T1000 (cell line): Measurements from ENCODE around the gene FUBP1.
"Not testable (repeated sequence)": the region's sequence is repeated elsewhere in the genome, so short reads cannot be mapped to it uniquely, and the experiment has no call there.

Experiments used
- DNase-seq: peaks from one replicate; lab custom pipeline; 2025; ENCODE audit warnings: mixed read lengths; lab: John Stamatoyannopoulos, UW

FUBP1 gene, protein sequence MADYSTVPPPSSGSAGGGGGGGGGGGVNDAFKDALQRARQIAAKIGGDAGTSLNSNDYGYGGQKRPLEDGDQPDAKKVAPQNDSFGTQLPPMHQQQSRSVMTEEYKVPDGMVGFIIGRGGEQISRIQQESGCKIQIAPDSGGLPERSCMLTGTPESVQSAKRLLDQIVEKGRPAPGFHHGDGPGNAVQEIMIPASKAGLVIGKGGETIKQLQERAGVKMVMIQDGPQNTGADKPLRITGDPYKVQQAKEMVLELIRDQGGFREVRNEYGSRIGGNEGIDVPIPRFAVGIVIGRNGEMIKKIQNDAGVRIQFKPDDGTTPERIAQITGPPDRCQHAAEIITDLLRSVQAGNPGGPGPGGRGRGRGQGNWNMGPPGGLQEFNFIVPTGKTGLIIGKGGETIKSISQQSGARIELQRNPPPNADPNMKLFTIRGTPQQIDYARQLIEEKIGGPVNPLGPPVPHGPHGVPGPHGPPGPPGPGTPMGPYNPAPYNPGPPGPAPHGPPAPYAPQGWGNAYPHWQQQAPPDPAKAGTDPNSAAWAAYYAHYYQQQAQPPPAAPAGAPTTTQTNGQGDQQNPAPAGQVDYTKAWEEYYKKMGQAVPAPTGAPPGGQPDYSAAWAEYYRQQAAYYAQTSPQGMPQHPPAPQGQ

GRCh38 chr1:77978969-77979876 lies at the start of gene FUBP1:
Gene FUBP1, minus strand, starts transcription at chr1:77979072. Its CDS starts 68 bp downstream, at chr1:77979004.
- peak; percentile 97 for DNase-seq

GRCh38 chr1:78021134-78021533 lies 42.3 kb upstream of the FUBP1 start:
- not testable (repeated sequence) for DNase-seq

DNA sequence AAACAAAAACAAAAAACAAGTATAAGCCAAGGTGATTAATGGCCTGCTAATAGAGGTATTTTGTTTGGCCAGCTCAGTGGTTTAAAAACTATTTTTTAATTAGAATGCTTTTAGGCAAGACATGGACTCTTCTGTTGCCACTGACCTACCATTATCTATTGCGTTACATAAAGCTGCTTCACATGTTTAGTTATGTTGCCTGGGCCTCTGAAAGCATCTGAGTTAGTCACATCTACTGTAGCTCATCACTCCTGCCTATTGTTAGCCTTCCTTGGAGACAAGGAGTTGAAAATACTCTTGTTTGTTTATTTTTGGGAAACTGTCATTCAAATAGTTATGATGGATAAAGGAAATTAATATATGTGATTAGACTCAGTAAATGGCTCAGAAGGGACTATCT lies 40.2 kb upstream of the FUBP1 start:
- no peak for DNase-seq

DNA sequence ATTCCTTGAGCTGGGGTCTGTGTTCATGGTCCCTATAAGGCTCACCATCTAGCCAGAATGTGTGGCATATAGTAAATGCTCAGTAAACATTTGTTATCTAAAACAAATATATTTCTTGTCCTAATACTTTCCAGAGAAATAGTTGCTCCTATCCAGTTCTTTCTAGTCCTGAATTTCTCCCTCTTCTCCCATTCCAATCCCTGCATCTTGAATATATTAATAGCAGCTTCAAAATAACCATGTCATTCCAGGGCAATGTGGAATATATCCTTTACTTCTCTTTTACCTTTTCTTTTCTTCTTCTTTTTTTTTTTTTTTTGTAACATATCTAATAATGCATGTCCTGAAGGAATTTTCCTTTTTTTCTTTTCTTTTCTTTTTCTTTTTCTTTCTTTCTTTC lies 36.3 kb upstream of the FUBP1 start:
- DNase-seq: no peak

GRCh38 chr1:78011050-78011449 lies 32.2 kb upstream of the FUBP1 start:
- DNase-seq: no peak

DNA sequence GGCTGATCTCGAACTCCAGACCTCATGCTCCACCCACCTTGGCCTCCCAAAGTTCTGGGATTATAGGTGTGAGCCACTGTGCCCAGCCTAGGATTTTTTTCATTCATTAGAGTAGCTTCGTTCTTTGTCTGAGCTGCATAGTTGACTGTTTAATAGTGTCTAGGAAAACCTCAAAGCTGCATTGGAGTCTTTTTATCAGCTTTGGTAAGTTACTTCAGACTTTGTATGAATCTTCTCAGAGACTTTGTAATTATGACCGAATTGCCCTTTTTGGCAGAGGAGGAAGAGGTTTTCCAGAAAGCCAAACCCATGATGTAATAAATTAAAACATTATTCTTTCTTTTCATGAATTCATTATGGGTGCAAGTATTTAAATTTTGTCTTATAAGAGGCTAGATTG lies 31.0 kb upstream of the FUBP1 start:
- DNase-seq: no peak

- DNase-seq: no peak
Observed at GRCh38 chr1:78009276-78009675, 30.4 kb upstream of the FUBP1 start.

- DNase-seq: no peak
Observed at GRCh38 chr1:78007677-78008341, 28.9 kb upstream of the FUBP1 start.

DNA sequence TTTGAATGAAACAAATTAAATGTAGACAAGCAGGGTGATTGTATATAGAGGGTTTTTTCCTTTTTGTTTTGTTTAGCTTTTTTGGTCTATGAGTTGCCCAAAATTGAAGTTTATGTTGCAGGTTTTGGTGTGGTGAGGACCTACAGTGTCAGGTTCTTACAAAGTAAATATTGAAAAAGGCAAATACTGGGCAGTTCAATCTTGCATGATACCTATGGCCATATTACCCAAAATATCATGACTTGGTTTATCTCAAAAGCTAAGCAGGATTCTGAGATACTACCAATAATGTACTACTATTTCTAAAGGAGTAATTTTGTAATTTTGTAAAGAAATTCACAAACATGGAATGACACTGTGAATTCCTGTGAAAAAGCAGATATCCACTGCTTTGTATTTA lies 27.6 kb upstream of the FUBP1 start:
- no peak for DNase-seq

DNA sequence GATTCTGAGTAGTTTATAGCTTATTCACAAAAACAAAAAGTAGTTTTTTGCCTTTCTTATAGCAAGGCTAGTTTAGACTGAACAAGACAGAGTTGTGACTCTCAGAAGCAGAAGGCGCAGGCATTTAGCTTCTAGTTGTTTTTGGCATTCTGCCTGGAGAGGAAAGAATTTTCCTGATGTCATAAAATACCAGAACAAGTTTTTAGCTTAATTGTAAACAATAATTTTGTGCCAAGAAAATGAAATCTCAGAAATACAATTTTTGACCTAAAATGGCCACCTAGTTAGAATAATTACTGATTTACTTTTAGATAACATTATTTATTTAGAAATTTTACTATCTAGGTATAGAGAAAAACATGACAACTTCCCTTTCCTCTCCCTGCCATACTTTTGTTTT lies 26.9 kb upstream of the FUBP1 start:
- no peak for DNase-seq

DNA sequence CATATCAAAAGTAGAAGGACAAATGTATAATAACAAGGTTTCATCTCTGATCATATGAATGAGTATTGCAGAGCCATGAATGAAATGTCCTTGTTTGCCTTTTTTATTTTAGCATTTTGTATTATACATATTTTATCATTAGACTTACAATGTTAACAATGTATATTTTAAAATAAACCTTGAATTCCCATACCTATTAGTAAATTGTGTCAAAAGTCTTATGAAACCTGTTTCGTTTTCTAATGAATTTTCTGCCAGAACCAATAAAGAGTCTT lies 26.5 kb upstream of the FUBP1 start:
- no peak for DNase-seq

DNA sequence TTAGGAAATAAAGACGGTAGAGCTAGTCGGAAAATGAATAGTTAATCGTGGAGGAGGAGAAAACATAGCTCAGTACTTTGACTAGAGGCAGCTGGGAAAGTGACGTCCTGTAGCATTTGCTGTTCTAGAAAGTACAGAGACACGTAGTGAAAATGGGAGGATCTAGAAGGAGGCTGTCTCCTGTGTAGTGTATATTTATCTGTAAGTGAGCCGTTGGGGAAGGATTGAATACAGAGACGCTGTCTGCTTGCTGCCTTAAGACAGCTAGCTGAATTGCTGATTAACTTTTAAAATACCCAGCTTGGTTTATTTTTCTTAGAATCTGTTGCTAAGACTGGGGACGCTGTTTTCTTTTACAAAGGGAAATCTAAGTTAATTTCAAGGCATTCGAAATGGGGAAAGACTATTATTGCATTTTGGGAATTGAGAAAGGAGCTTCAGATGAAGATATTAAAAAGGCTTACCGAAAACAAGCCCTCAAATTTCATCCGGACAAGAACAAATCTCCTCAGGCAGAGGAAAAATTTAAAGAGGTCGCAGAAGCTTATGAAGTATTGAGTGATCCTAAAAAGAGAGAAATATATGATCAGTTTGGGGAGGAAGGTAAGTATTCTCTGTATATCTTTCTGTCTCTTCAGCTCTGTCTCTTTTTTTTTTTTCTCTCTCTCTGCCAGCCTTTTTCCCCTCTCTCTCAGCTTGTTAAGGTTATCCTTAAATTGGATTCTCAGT lies 26.0 kb upstream of the FUBP1 start, which contains the start of gene DNAJB4:
Gene DNAJB4 (plus strand): TSS at position 221 of the 729 bp plus-strand sequence. CDS start 172 bp downstream, at position 393.
- DNase-seq: peak; percentile 54

DNA sequence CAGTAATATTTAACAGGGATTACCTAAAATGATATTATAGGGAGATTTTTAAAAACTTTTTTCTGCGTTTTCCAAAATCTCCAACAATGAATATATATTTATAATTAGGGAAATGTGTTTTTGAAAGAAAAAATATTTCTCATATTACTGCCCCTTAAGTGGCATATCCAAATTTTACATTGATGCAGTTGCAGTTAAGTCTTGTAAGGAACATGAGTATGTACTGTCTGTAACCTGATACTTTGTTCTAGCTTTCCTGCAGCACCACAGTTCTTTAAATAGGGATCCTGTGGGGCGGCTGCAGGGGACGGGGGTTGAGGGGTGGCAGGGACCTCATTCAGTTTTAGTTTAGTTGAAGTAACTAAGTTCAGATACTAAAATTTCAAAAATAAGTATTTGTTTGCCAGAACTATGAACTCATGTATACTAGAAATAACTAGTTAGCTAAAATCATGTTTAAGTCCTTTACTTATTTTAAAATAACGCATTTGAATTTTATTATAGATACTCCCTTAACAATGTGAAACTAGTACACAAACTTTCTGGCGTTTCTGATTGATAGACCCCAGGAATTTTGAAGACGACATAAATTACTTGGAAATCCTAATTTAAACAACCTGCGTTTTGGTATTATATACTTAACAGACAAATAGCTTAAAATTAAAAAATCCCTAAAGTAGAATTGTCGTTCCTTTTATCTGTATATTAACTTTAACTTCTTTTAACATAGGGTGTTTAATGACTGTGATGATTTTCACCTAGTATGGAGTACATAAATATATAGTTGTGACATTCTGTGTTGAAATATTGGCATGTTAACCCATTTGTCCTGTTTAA lies 25.2 kb upstream of the FUBP1 start:
- peak; percentile 52 for DNase-seq

- DNase-seq: no peak
Observed at GRCh38 chr1:78003070-78003746, 24.3 kb upstream of the FUBP1 start.

- not testable (repeated sequence) for DNase-seq
Observed at GRCh38 chr1:78000536-78000935, 21.7 kb upstream of the FUBP1 start.

DNA sequence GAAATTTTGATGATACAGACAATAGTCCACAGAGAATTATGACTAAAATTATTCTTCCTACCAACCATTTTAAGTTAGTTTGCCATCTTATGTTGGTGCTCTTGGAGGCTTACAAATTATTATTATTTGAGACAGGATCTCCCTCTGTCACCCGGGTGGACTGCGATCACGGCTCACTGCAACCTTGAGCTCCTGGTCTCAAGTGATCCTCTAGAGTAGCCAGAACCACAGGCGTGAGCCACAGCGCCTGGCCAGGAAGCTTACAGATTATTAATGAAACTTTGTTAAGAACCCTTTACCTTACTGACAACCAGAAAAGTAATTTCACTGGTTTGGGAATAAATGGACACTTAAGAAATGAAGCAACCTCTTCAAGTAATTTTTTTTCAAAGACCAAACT lies 17.9 kb upstream of the FUBP1 start:
- DNase-seq: no peak

GRCh38 chr1:77994117-77994705 lies 15.3 kb upstream of the FUBP1 start:
- DNase-seq: no peak

DNA sequence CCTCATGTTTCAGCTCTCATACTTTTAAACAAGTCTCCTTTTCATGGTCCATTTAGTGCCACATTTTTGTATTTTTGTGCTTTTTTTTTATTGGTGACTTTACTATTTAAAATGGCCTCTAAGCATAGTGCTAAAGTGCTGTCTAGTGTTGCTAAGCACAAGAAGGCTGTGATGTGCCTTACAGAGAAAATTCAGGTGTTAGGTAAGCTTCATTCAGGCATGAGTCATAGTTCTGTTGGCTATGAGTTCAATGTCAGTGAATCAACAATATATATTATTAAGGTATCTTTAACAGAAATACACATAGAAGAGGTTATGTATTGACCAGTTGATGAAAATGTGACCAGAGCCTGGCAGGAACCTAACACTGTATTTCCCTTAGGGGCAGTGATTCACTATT lies 12.8 kb upstream of the FUBP1 start:
- no peak for DNase-seq

GRCh38 chr1:77990629-77991204 lies 11.8 kb upstream of the FUBP1 start:
- DNase-seq: no peak
